SU-DHL-6 (cell line): ENCODE results near the gene PRDX4.

Source experiments
- H2AFZ ChIP-seq: fragments of 200-600 bp; sonication (generic); 2 replicates; pipeline ENCODE4 v1.6.1; 2014; ENCODE audit warnings: low read depth, mild to moderate bottlenecking, moderate library complexity, mixed read lengths, antibody characterized with exemption, low read length; ENCODE audit not compliant: severe bottlenecking
- H3F3A ChIP-seq: fragments of 200-600 bp; shearing (Covaris generic); 2 replicates; pipeline ENCODE4 v1.6.0; 2016; ENCODE audit warnings: antibody characterized with exemption, mild to moderate bottlenecking; ENCODE audit not compliant: insufficient read depth
- H3K27ac ChIP-seq: fragments of 200-600 bp; sonication (generic); 2 replicates; pipeline ENCODE4 v1.5.1; 2016; ENCODE audit warnings: low read depth, mild to moderate bottlenecking, low read length, moderate library complexity, mixed read lengths
- H3K27me3 ChIP-seq: fragments of 200-600 bp; sonication (generic), shearing (Covaris generic); 2 replicates; pipeline ENCODE4 v1.6.0; 2014; ENCODE audit warnings: mild to moderate bottlenecking, low read length
- H3K36me3 ChIP-seq: fragments of 200-600 bp; sonication (generic); 2 replicates; pipeline ENCODE4 v1.6.1; 2014; ENCODE audit warnings: mild to moderate bottlenecking, low read length, mixed read lengths
- H3K4me2 ChIP-seq: fragments of 300-600, 200-600 bp; shearing (Covaris generic), sonication (generic); 2 replicates; pipeline ENCODE4 v1.6.0; 2014; ENCODE audit warnings: low read length, low read depth, mild to moderate bottlenecking; ENCODE audit not compliant: poor library complexity, severe bottlenecking
- H3K4me3 ChIP-seq: fragments of 200-600 bp; sonication (generic); 2 replicates; pipeline ENCODE4 v1.5.1; 2014; ENCODE audit warnings: antibody characterized with exemption, low read length, mild to moderate bottlenecking, mixed read lengths; ENCODE audit not compliant: insufficient read depth, poor library complexity, severe bottlenecking
- H3K79me2 ChIP-seq: fragments of 200-600 bp; sonication (generic); 2 replicates; pipeline ENCODE4 v1.6.1; 2014; ENCODE audit warnings: mild to moderate bottlenecking, low read length, moderate library complexity; ENCODE audit not compliant: insufficient read depth
- H3K9ac ChIP-seq: fragments of 200-600 bp; sonication (generic); 2 replicates; pipeline ENCODE4 v1.7.0; 2014; ENCODE audit warnings: mild to moderate bottlenecking, low read length
- H3K9me2 ChIP-seq: fragments of 200-600 bp; sonication (generic); replicated peaks from 2 replicates; pipeline ENCODE4 v1.6.1; 2014; ENCODE audit warnings: low read length; ENCODE audit not compliant: insufficient read depth
- H3K9me3 ChIP-seq: fragments of 200-600 bp; sonication (generic); 2 replicates; pipeline ENCODE4 v1.6.1; 2014; ENCODE audit warnings: low read length, mixed read lengths; ENCODE audit not compliant: insufficient read depth
- H4K20me1 ChIP-seq: fragments of 200-600 bp; sonication (generic); 2 replicates; pipeline ENCODE4 v1.6.1; 2014; ENCODE audit warnings: low read depth, mild to moderate bottlenecking, antibody characterized with exemption, low read length, moderate library complexity, mixed read lengths
- CTCF ChIP-seq: fragments of 200-600 bp; sonication (generic); IDR thresholded peaks from one replicate; pipeline ENCODE4 v1.5.1; 2017; ENCODE audit warnings: antibody characterized with exemption, mild to moderate bottlenecking, low read length, moderate library complexity; ENCODE audit not compliant: insufficient read depth, poor library complexity, severe bottlenecking
- EZH2phosphoT487 ChIP-seq: fragments of 200-600 bp; sonication (generic), shearing (Covaris generic); conservative IDR thresholded peaks from 2 replicates; pipeline ENCODE4 v1.6.1; 2018; ENCODE audit warnings: mild to moderate bottlenecking, antibody characterized with exemption, low read length, moderate library complexity, mixed read lengths

Gene PRDX4

GRCh38 chrX:23644744-23645143, 22.5 kb upstream of the PRDX4 start:
- H3K9me3 ChIP-seq = no peaks in the 10 kb centered on the region
- H3K4me3 ChIP-seq = no peak overlapping the region
- no peaks in the 10 kb centered on the region for H4K20me1 ChIP-seq

GRCh38 chrX:23656091-23656490, 11.2 kb upstream of the PRDX4 start:
- no peaks in the 10 kb centered on the region for H3K27me3 ChIP-seq
- H3K36me3 ChIP-seq = no peaks in the 10 kb centered on the region
- H3K9me2 ChIP-seq = no peaks in the 10 kb centered on the region
- no peaks in the 10 kb centered on the region for H3F3A ChIP-seq
- no peak overlapping the region for H3K9ac ChIP-seq
- H2AFZ ChIP-seq = no peak overlapping the region
- no peak overlapping the region for H3K27ac ChIP-seq
- H4K20me1 ChIP-seq = no peaks in the 10 kb centered on the region
- no peaks in the 10 kb centered on the region for H3K9me3 ChIP-seq
- no peak for TF ChIP-seq CTCF
- no peak for TF ChIP-seq EZH2phosphoT487
- H3K79me2 ChIP-seq = no peaks in the 10 kb centered on the region
- H3K4me3 ChIP-seq = no peak overlapping the region
- no peak overlapping the region for H3K4me2 ChIP-seq

More at GRCh38 chrX:23644744-23645143, 22.5 kb upstream of the PRDX4 start:
- Histone ChIP-seq H3K36me3 (no peaks in the 10 kb centered on the region), H3F3A (no peaks in the 10 kb centered on the region), H2AFZ (no peak overlapping the region), H3K27me3 (no peaks in the 10 kb centered on the region), H3K9me2 (no peaks in the 10 kb centered on the region), H3K9ac (no peak overlapping the region), H3K27ac (no peak overlapping the region), H3K4me2 (no peak overlapping the region), H3K79me2 (no peaks in the 10 kb centered on the region)
- TF ChIP-seq EZH2phosphoT487 (no peak), CTCF (no peak)

- no peak overlapping the region for H3K4me3 ChIP-seq
- H2AFZ ChIP-seq = no peak overlapping the region
- no peak overlapping the region for H3K9ac ChIP-seq
- H3K79me2 ChIP-seq = no peaks in the 10 kb centered on the region
- H3K27me3 ChIP-seq = no peaks in the 10 kb centered on the region
- no peaks in the 10 kb centered on the region for H3K36me3 ChIP-seq
- no peak for TF ChIP-seq CTCF
- no peak for TF ChIP-seq EZH2phosphoT487
- H3K4me2 ChIP-seq = no peak overlapping the region
- H3F3A ChIP-seq = no peaks in the 10 kb centered on the region
- H3K9me3 ChIP-seq = no peaks in the 10 kb centered on the region
- H3K27ac ChIP-seq = no peak overlapping the region
- H4K20me1 ChIP-seq = no peaks in the 10 kb centered on the region
- H3K9me2 ChIP-seq = no peaks in the 10 kb centered on the region
These were observed 10.6 kb upstream of the PRDX4 start for GRCh38 chrX:23656684-23657083.
